HG03378 (cell line): ENCODE results near the gene MRTFB.

Experiments used
- ATAC-seq: cut with Tn5 transposase; IDR thresholded peaks from one replicate; pipeline ENCODE4 v1.9.1; 2021; ENCODE audit warnings: mild to moderate bottlenecking, moderate library complexity; ENCODE audit not compliant: unreplicated experiment

The MRTFB gene

GRCh38 chr16:14225457-14225856 is 154.3 kb downstream of the MRTFB start:
- no peak for ATAC-seq

- ATAC-seq: no peak
These were observed 161.2 kb downstream of the MRTFB start for GRCh38 chr16:14232106-14232864.

GRCh38 chr16:14236401-14236800 is 165.3 kb downstream of the MRTFB start:
- ATAC-seq: no peak

GRCh38 chr16:14238756-14239155 is 167.6 kb downstream of the MRTFB start:
- no peak for ATAC-seq

- no peak for ATAC-seq
These were observed 168.7 kb downstream of the MRTFB start for GRCh38 chr16:14239791-14240190.

GRCh38 chr16:14240219-14240843 is 169.2 kb downstream of the MRTFB start:
- no peak for ATAC-seq

GRCh38 chr16:14240964-14241363 is 169.8 kb downstream of the MRTFB start:
- ATAC-seq: no peak

GRCh38 chr16:14241631-14242030 is 170.5 kb downstream of the MRTFB start:
- ATAC-seq: no peak

GRCh38 chr16:14242769-14243168 is 171.7 kb downstream of the MRTFB start:
- no peak for ATAC-seq

- ATAC-seq: no peak
These were observed 173.3 kb downstream of the MRTFB start for GRCh38 chr16:14244196-14245010.

- ATAC-seq: no peak
These were observed 177.7 kb downstream of the MRTFB start for GRCh38 chr16:14248791-14249190.

- no peak for ATAC-seq
These were observed 178.3 kb downstream of the MRTFB start for GRCh38 chr16:14249291-14250032.

GRCh38 chr16:14251419-14251818 is 180.3 kb downstream of the MRTFB start:
- no peak for ATAC-seq

GRCh38 chr16:14252860-14253259 is 181.7 kb downstream of the MRTFB start:
- no peak for ATAC-seq

- ATAC-seq: no peak
These were observed 191.9 kb downstream of the MRTFB start for GRCh38 chr16:14263011-14263410.

- ATAC-seq: no peak
These were observed 192.7 kb downstream of the MRTFB start for GRCh38 chr16:14263769-14264168.

GRCh38 chr16:14264327-14264943 is 193.3 kb downstream of the MRTFB start:
- no peak for ATAC-seq

GRCh38 chr16:14268073-14268472 is 197.0 kb downstream of the MRTFB start:
- no peak for ATAC-seq

- no peak for ATAC-seq
These were observed 204.8 kb downstream of the MRTFB start for GRCh38 chr16:14275934-14276333.

- no peak for ATAC-seq
These were observed 207.6 kb downstream of the MRTFB start for GRCh38 chr16:14278749-14279148.

- no peak for ATAC-seq
These were observed 209.4 kb downstream of the MRTFB start for GRCh38 chr16:14280541-14280940.
